ENCODE measurements around the gene SIPA1L3.
"Not testable (repeated sequence)": the region's sequence is repeated elsewhere in the genome, so short reads cannot be mapped to it uniquely, and the experiment has no call there.

Gene SIPA1L3

DNA sequence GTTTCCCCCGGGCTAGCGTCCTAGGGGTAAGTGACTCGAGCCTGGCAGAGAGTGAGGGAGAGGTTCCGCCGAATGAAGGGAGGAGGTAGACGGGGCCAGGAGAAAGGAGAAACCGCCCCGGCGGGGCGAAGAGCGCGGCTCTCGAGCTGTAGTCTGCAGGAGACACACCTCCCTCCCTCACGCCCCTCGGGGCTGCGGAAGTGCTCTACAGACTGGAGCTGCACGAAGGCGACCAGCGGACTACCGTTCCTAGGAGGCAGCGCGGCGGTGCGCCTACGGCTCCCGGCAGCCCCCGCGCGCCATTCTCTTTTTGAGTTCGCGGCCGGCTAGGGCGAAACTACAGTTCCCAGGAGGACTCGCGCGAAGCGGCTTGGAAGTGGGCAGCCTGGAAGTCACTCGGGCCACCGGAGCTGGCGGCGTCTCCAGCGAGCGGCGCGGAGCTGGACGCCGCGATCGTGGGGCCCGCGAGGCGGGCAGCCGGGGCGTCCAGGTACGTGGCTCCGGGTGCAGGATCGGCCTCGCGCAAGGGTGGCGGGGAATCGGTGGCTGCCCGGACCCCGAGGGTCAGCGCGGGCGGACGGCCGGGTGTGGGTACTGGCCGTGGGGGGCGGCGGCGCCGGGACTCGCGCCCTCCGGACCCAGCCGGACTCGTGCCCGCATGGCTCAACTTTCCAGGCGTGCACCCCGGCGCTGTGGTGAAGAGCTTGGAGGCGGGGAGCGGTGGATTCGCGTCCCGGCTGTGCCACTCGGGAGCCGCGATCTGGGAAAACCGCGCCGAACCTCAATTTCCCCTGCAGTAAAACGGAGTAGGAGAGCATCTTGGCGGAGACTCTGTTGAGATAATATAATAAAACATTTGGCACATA, at the start of gene SIPA1L3:
Gene SIPA1L3, plus strand, starts transcription at position 340 of the 866 bp plus-strand sequence. CDS start 174,358 bp downstream, outside the sequence.
- peak; percentile 95 for DNase-seq (ENCODE audit: low spot score)
- TF ChIP-seq, protein P1, sequence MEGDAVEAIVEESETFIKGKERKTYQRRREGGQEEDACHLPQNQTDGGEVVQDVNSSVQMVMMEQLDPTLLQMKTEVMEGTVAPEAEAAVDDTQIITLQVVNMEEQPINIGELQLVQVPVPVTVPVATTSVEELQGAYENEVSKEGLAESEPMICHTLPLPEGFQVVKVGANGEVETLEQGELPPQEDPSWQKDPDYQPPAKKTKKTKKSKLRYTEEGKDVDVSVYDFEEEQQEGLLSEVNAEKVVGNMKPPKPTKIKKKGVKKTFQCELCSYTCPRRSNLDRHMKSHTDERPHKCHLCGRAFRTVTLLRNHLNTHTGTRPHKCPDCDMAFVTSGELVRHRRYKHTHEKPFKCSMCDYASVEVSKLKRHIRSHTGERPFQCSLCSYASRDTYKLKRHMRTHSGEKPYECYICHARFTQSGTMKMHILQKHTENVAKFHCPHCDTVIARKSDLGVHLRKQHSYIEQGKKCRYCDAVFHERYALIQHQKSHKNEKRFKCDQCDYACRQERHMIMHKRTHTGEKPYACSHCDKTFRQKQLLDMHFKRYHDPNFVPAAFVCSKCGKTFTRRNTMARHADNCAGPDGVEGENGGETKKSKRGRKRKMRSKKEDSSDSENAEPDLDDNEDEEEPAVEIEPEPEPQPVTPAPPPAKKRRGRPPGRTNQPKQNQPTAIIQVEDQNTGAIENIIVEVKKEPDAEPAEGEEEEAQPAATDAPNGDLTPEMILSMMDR (IDR thresholded peaks at IDR 0.05; ENCODE audit: extremely low read depth, insufficient read depth, missing control alignments): no peak
- in situ Hi-C loops (cut with MboI; ENCODE audit: low pct_unique_long_range_greater_than_20kb, low sequenced_read_pairs, unreplicated experiment): loop anchor here (25.0 kb wide), 2 partner anchors 130 to 430 kb away; partner anchors contain the start of gene CATSPERG

DNA sequence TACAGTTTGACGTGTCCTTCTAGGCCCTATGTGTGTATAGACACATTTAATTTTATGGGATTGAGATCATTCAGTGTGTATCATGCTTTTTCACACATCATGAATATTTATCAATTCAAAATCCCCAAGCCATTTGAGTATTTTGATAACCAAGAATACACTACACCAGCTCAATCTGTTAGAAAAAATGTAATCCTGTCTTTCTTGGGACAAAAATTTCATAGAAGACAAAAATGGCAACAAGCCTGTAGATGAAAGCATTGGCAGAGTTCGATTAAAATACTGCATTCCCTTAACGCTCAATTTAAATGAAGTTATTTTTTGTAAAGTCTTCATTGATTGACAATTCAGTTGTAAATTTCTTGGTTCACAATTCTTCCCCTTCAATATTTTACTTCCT, 42.5 kb upstream of the SIPA1L3 start:
- no peak for DNase-seq (ENCODE audit: low spot score)
- in situ Hi-C loops (cut with MboI; ENCODE audit: low pct_unique_long_range_greater_than_20kb, low sequenced_read_pairs, unreplicated experiment): no loop called here
- TF ChIP-seq, protein P1 (IDR thresholded peaks at IDR 0.05; ENCODE audit: extremely low read depth, insufficient read depth, missing control alignments): no peak

DNA sequence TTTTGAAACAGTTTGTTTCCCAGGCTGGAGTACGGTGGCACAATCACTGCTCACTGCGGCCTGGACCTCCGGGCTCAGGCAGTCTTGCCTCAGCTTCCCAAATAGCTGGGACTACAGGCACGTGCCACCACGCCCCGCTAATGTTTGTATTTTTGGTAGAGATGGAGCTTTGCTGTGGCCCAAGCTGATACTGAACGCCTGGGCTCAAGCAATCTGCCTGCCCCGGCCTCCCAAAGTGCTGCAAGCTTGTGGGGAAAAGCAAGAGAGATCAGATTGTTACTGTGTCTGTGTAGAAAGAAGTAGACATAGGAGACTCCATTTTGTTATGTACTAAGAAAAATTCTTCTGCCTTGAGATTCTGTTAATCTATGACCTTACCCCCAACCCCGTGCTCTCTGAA, 41.1 kb upstream of the SIPA1L3 start:
- DNase-seq (ENCODE audit: low spot score); in situ Hi-C loops (cut with MboI; ENCODE audit: low pct_unique_long_range_greater_than_20kb, low sequenced_read_pairs, unreplicated experiment): not testable (repeated sequence)

DNA sequence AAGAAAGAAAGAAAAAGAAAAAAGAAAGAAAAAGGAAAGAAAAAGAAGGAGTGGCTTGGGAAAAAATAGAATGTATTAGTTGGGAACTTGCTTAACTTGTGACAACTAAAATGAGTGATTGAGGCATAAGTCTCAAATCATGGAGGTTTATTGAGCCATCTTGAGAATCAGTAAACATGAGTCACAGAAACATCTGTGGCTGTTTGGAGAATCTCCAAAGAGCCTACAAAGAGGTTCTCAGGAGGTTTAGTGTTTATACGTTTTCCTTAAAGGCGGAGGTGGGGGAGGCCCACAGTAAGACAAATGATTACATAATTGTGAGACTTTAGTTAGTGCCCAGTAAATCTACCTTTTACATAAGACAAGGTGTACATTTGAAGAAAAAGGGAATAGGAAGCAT, 39.2 kb upstream of the SIPA1L3 start:
- in situ Hi-C loops (cut with MboI; ENCODE audit: low pct_unique_long_range_greater_than_20kb, low sequenced_read_pairs, unreplicated experiment): no loop called here
- DNase-seq (ENCODE audit: low spot score): no peak
- TF ChIP-seq, protein P1 (IDR thresholded peaks at IDR 0.05; ENCODE audit: extremely low read depth, insufficient read depth, missing control alignments): no peak

GRCh38 chr19:37869766-37870340, 37.2 kb upstream of the SIPA1L3 start:
- in situ Hi-C loops (cut with MboI; ENCODE audit: low pct_unique_long_range_greater_than_20kb, low sequenced_read_pairs, unreplicated experiment): no loop called here
- no peak for DNase-seq (ENCODE audit: low spot score)
- TF ChIP-seq, protein P1 (IDR thresholded peaks at IDR 0.05; ENCODE audit: extremely low read depth, insufficient read depth, missing control alignments): no peak

GRCh38 chr19:37872383-37872782, 34.6 kb upstream of the SIPA1L3 start:
- in situ Hi-C loops (cut with MboI; ENCODE audit: low pct_unique_long_range_greater_than_20kb, low sequenced_read_pairs, unreplicated experiment): no loop called here
- TF ChIP-seq, protein P1 (IDR thresholded peaks at IDR 0.05; ENCODE audit: extremely low read depth, insufficient read depth, missing control alignments): no peak
- no peak for DNase-seq (ENCODE audit: low spot score)

- in situ Hi-C loops (cut with MboI; ENCODE audit: low pct_unique_long_range_greater_than_20kb, low sequenced_read_pairs, unreplicated experiment): no loop called here
- TF ChIP-seq, protein P1 (IDR thresholded peaks at IDR 0.05; ENCODE audit: extremely low read depth, insufficient read depth, missing control alignments): no peak
- DNase-seq (ENCODE audit: low spot score): no peak
Observed at GRCh38 chr19:37874784-37875183, 32.2 kb upstream of the SIPA1L3 start.

Measured in GM13977 (cell line).